Fibroblast of the aortic adventitia (primary cell): Measurements from ENCODE around the gene CPA3. TPM values are rescaled to one million over a fixed set of nuclear protein-coding genes. Genes with fewer than 3 reads are reported as not detected.

ENCODE experiments used
- DNase-seq: peaks from one replicate; pipeline ENCODE4 v3.0.0-alpha.2; 2010; ENCODE audit warnings: low read depth
- H3K4me3 ChIP-seq: 2 replicates; pipeline ENCODE4 v1.5.1; 2011; ENCODE audit warnings: low read depth, mild to moderate bottlenecking, control low read depth, low read length, moderate library complexity
- total RNA-seq: library from RNA; depleted of rRNA; stranded (reverse); fragments of >200 nt; gene quantifications from 2 replicates; pipeline ENCODE4 v1.2.3, GENCODE V29; 2012; ENCODE audit warnings: low replicate concordance
- TF ChIP-seq, protein P1 (sequence below): IDR thresholded peaks from 2 replicates; pipeline ENCODE4 v1.5.1; 2011; ENCODE audit warnings: mild to moderate bottlenecking, low read length, control low read depth, inconsistent platforms; ENCODE audit not compliant: insufficient read depth

Gene CPA3
- total RNA-seq, 1 donor = 0.18 TPM

DNA sequence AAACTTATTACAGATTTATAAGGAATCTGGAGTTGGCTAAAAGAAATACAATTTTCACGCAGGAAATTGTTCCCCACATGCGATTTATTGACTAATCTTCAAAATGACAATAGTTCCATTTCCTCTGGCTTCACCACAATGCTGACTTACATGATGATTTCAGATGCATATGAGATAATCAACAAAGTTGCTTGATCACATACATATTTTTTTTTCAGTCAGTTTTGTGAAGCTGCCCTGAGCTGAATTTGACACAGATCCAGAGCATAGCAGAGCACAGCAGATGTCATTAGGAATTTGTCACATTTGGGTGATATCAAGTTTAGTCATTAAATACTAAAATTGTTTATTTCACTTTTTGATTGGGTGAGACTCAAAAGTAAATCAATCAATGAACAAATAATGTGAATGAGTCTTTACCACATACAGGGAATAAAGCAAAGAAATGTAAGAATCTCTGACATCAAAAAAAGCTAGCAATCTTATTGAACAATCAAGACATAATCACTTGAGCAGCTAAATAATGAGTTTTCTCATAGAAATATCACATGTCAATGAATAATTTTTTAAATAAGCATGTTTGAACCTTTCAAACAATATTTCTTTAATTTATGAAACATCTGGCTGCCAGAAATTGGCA lies 19.2 kb upstream of the CPA3 start:
- TF ChIP-seq, protein P1, sequence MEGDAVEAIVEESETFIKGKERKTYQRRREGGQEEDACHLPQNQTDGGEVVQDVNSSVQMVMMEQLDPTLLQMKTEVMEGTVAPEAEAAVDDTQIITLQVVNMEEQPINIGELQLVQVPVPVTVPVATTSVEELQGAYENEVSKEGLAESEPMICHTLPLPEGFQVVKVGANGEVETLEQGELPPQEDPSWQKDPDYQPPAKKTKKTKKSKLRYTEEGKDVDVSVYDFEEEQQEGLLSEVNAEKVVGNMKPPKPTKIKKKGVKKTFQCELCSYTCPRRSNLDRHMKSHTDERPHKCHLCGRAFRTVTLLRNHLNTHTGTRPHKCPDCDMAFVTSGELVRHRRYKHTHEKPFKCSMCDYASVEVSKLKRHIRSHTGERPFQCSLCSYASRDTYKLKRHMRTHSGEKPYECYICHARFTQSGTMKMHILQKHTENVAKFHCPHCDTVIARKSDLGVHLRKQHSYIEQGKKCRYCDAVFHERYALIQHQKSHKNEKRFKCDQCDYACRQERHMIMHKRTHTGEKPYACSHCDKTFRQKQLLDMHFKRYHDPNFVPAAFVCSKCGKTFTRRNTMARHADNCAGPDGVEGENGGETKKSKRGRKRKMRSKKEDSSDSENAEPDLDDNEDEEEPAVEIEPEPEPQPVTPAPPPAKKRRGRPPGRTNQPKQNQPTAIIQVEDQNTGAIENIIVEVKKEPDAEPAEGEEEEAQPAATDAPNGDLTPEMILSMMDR = no peak
- DNase-seq = no peak
- H3K4me3 ChIP-seq = no peak overlapping the region

DNA sequence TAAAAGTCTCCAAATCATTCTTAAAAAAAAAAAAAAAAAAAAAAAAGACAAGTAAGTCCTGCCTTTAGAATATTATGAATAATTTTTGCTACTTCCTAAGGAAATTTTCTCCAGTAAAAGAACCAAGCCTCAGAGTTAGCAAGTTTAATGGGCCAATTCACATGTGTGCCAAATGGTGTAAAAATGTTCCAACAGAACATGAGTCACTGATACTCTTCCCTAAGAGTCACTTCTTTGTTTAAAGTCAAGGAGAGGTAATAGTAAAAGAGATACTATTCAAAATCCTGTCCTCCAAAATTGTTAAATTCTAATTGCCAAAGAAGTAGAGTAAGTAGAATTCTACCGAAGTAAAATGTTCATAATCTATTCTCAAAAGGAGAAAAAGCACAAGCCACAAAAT lies 17.7 kb upstream of the CPA3 start:
- TF ChIP-seq, protein P1 = no peak
- no peak overlapping the region for H3K4me3 ChIP-seq
- DNase-seq = peak; percentile 63

DNA sequence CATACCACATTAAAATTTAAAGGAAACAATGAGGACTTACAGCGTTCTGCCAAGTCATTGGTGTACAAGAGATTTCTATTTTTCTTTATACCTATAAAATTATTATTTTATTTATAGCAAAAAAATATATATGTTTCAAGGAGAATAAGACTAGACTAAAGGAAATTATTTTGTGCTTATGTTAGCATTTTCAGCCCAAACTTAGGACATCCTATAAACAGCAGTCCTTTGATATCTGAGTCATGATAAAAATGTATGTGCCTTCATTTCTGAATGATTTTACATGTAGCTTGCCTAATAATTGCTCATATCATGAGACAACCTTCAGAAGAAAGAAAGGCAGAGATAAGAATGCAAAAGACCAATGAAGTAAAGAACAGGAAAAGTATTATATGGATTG lies 16.7 kb upstream of the CPA3 start:
- no peak for DNase-seq
- TF ChIP-seq, protein P1 = no peak

DNA sequence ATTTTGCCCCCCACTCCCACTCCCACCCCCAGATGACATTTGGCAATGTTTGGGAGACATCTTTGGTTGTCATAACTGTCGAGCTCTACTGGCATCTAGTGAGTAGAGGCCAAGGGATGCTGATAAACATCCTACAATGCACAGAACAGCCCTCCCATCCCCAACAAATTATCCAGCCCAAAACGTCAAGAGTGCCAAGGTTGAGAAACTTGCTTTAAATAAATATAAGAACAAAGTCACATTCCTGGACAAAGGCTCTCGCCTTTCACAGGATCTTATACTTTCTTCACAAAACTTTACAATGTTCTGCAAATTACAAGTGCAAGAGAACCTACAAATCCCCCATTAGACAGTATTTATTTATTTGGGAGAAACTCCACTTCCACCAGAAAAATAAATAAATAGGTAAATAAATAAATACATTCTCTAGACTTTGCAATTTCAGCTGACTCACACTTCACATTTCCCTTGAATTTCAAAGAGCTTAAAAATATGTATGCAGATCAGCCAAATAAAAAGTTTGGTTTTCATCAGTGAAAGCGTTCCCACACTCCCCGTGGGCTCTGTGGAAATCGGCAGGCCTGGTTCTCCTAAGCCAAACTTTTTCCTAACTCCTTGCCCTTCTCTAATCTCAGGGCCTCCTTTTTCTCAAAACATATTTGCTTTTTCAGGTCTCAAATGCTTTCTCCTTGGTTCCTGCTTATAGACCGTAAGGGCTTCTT lies 12.7 kb upstream of the CPA3 start:
- no peak overlapping the region for H3K4me3 ChIP-seq
- TF ChIP-seq, protein P1 = no peak
- peak; percentile 29 for DNase-seq

More for the DNA sequence above, 16.7 kb upstream of the CPA3 start:
- no peak overlapping the region for H3K4me3 ChIP-seq

DNA sequence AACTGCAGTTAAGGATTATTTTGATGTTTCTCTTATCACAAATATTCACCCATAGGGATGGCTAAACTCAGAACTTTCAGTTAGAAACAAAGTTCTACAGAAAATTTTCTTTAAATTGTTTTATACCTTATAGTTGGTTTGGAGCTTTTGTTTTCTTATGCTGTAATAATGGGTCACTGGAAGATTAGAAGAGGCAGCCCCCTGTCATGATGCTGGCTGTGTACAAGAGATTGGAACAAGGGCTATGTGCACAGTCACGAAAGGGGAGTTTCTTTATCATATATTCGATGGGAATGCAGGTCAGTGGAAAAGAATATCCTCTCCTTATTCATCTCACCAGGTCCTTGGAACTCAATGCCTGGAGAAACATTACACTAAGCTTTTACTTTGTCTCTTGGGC lies 12.0 kb upstream of the CPA3 start:
- no peak overlapping the region for H3K4me3 ChIP-seq
- DNase-seq = no peak
- TF ChIP-seq, protein P1 = no peak

DNA sequence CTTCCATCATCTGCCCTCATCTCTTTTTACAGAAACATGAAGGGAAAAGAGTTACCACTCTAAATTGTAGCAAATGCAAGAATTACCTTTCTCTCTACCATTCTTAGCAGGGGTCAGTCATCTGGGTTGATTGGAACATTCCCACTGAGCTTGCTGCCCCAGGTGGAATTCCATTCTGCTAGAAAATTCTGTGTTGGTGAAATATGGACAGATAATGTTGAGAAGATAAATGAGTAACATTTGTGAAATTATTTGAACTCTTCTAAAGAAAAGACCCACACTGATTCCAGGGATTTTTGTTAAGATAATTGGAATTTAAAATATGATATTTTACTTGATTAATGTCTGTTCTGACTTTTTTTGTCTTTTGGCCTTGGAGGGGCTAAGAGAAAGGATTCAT lies 11.0 kb upstream of the CPA3 start:
- TF ChIP-seq, protein P1 = no peak
- DNase-seq = no peak
- H3K4me3 ChIP-seq = no peak overlapping the region
